Measurements from ENCODE around the gene POLK. TPM values are rescaled to one million over a fixed set of nuclear protein-coding genes. Genes with fewer than 3 reads are reported as not detected.

POLK gene
- total and polyA plus RNA-seq, 2 donors (not counting 3 experiments of a cell fraction or from before 2014, with no cell fraction given): 5.1 to 27.3 TPM

DNA sequence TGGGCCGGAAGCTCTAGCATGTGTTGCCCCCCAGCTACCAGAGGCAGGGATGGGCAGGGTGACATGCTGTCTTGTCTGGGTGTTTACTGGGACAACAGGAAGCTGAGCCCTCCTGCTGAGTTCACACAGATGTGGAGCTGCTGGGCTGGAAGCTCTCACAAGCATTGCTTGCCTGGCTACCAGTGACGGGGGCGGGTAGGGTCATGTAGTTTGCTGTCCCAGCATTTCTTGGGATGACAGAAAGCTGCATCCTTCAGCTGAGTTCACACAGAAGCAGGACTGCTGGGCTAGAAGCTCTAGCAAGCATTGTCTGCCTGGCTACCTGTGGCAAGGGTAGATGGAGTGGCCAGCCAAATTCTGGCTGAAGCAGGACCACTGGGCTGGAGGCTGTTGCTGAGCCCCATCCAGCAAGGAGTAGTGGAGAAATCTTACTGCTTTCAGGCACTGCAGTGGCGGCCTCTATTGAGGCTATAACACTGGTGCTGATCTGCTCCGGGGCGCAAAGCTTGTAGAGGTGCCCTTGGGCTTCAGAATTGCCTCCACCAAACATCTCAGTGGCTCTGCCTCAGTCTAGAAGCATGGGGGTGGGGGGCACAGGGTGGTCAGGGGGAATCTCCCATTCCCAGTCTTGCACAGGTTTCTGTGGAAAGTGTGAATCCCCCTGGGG, 25.1 kb downstream of the POLK start:
- Histone ChIP-seq H3K4me1 (ENCODE audit: control insufficient read depth, extremely low read depth, insufficient read depth, low read length) (no peaks in the 10 kb centered on the region), H3K27me3 (ENCODE audit: control insufficient read depth in 2 of 2, insufficient read depth in 2 of 2, low read length in 2 of 2) (no peaks in the 10 kb centered on the region), H3K4me3 (replicated peaks in 1 of 3; ENCODE audit: insufficient read depth in 1 of 3, low read depth in 1 of 3, low read length in 3 of 3) (no peak overlapping the region), H3K4me2 (ENCODE audit: insufficient read depth, low read length) (no peak overlapping the region), H3K9me1 (replicated peaks; ENCODE audit: control insufficient read depth, extremely low read depth, insufficient read depth, low read length) (no peaks in the 10 kb centered on the region), H2AFZ (ENCODE audit: low read depth, low read length) (no peak overlapping the region), H3K9me3 (replicated peaks; ENCODE audit: control insufficient read depth, insufficient read depth, low read length) (no peaks in the 10 kb centered on the region), H3K36me3 (ENCODE audit: control insufficient read depth in 2 of 2, extremely low read depth in 1 of 2, insufficient read depth in 2 of 2, low read length in 2 of 2) (no peaks in the 10 kb centered on the region), H3K27ac (ENCODE audit: insufficient read depth, low read depth, low read length) (no peak overlapping the region), H3K9ac (replicated peaks; ENCODE audit: extremely low read depth, insufficient read depth, low read length) (no peak overlapping the region), H4K20me1 (replicated peaks; ENCODE audit: control insufficient read depth, extremely low read depth, insufficient read depth, low read length) (no peaks in the 10 kb centered on the region), H3K79me2 (ENCODE audit: control insufficient read depth, insufficient read depth, low read length) (peaks cover 52% of the 10 kb centered on the region)
- POLR2A ChIA-PET: no interaction called here
- CTCF ChIA-PET: interaction anchor here (0.6 to 1.2 kb wide), 2 partner anchors 11 to 29 kb away, joined by 3 to 4 read pairs; no protein-coding TSS in a partner anchor
- no TSS peak for BruUV-seq (replicated peaks)
- no peak for DNase-seq (ENCODE audit: low read depth, low spot score)
- no peak for TF ChIP-seq POLR2A (IDR thresholded peaks at IDR 0.05; ENCODE audit: low read depth, low read length)
- TF ChIP-seq, protein P1, sequence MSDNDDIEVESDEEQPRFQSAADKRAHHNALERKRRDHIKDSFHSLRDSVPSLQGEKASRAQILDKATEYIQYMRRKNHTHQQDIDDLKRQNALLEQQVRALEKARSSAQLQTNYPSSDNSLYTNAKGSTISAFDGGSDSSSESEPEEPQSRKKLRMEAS (IDR thresholded peaks at IDR 0.05; ENCODE audit: insufficient read depth, insufficient read length): no peak
- no peak for TF ChIP-seq POLR2AphosphoS5 (IDR thresholded peaks at IDR 0.05; ENCODE audit: insufficient read depth, low read depth, low read length)
- no peak for TF ChIP-seq GATA2 (IDR thresholded peaks at IDR 0.05; ENCODE audit: insufficient read depth, insufficient read length, low read depth, low read length)
- TF ChIP-seq JUN (IDR thresholded peaks at IDR 0.05; ENCODE audit: borderline replicate concordance, insufficient read depth, insufficient read length, low read depth): no peak
- TF ChIP-seq CTCF (IDR thresholded peaks at IDR 0.05; ENCODE audit: extremely low read depth in 1 of 2, insufficient read depth in 1 of 2, low read depth in 1 of 2, low read length in 2 of 2): no peak
- TF ChIP-seq FOS (IDR thresholded peaks at IDR 0.05; ENCODE audit: borderline replicate concordance, insufficient read depth, low read length): no peak
- no peak for TF ChIP-seq EZH2 (IDR thresholded peaks at IDR 0.05; ENCODE audit: borderline replicate concordance, low read depth, low read length, severe bottlenecking)
- TF ChIP-seq MYC (IDR thresholded peaks at IDR 0.05; ENCODE audit: low read depth, low read length): no peak
- dilution Hi-C loops (cut with MboI; ENCODE audit: extremely low pct_ligation_motif_present, low sequenced_read_pairs): no loop called here
- intact Hi-C loops (cut with micrococcal nuclease): no loop called here
- no peak for FAIRE-seq

Data from endothelial cell of umbilical vein (primary cell).